HG03097 (cell line): Measurements from ENCODE around the gene NMNAT2.

Experiments
- ATAC-seq: cut with Tn5 transposase; IDR thresholded peaks from one replicate; pipeline ENCODE4 v1.9.1; 2021; ENCODE audit not compliant: unreplicated experiment, low FRiP score

Gene NMNAT2

GRCh38 chr1:183319606-183320005, 98.6 kb downstream of the NMNAT2 start:
- no peak for ATAC-seq

DNA sequence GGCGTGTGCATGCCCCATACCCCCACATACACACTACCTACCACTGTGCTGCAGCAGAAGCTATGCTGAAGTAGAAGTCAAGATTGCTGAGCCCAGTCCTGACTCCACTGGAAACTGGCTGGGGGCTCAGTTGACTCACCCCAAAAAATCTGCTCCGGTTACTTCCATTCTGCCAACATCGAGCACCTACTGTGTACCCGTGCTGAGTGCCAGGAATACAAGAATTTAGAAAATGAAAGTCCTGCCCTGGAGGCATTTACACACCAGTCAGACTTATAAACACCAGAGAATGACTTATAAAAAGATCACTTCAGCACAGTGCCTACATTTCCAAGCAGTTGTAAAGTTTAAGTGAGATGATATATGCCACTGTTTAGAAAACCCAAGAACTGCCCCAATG, 99.1 kb downstream of the NMNAT2 start:
- no peak for ATAC-seq

DNA sequence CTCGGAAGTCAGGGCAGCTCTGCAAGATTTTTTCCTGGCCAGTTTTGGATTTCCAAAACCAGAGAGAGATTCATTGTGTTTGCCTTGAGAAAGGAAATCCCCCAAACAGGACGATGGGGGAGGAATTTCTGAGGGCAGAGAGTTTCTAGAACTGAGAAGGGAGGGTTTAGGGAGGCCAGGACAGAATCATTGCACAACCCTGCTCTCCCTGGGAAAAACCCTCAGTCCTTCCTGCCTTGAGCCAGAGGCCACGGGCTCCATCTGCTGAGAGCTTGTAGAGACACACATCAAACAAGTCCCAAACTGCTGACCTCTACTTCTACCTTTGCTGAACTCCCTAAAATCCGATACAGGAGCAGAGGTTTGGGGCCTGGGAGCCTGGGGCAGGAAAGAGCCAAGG, 99.7 kb downstream of the NMNAT2 start:
- no peak for ATAC-seq

- no peak for ATAC-seq
Observed at GRCh38 chr1:183315991-183316758, 102.0 kb downstream of the NMNAT2 start.

GRCh38 chr1:183313063-183313462, 105.1 kb downstream of the NMNAT2 start:
- ATAC-seq = no peak

DNA sequence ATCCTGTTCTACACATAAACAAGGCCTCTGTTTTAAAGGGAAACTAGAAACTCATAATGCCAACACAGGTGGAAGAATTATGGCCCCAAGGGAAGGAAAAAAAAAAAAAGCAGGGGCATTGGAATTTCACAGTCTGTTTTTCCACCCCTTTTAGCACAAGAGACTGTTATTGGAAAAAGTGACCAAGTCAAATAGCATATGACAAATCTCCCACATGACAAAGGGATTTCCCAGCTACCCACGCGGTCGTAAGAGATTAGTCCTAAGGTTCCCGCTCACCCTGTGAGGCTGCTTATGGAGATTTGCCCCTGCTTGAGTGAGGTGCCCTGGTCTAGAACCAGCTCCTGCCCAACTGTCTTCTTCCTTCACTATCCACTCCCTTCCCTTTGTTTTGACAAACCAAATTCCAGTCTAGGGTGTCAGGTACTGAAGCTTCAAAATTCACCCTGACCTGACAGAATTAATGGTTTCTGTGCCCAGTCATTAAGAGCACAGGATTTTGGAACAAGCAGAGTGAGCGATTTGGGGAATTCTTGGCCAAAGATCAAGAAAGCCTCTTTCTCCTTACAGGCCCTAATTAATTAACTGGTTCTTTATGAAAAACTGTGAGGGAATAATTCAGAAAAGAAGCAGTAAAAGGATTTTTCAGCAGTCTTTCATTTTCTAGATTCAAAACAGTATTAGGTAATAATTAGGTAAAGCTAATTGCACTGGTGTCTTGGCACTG, 107.3 kb downstream of the NMNAT2 start:
- no peak for ATAC-seq

- ATAC-seq = no peak
Observed at GRCh38 chr1:183308719-183309118, 109.5 kb downstream of the NMNAT2 start.

- no peak for ATAC-seq
Observed at GRCh38 chr1:183306317-183307042, 111.7 kb downstream of the NMNAT2 start.

DNA sequence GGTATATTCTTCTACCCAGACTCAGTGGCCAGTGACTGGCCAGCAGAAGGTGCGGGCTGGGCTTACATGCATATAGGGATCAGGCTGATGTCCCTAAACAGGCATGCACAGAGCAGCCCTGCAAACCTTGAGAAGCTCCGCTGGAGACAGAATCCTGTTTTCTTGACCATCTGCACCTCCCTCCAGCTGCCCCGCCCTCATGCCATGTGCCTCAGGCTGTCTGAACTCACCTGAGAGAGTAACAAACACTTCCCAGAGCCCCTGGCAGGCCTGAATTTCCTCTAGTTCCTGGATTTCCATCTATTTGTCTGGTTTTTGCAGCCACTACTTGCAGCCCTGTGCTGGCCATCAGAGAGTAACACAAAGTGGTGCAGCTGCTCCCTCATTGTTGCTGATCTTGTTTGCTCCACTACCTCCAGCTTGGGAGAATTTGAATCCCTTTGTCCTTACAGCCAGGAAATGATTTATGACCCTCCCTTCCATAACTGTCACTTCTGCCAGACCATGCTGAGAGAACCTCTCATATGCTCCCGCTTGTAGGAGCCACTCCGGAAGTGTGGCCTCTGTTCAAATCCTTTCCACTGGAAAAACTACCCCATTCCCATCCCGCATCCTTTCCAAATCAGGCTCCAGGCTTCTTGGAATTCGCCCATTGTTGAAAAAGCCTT, 113.6 kb downstream of the NMNAT2 start:
- no peak for ATAC-seq

GRCh38 chr1:183303901-183304300, 114.3 kb downstream of the NMNAT2 start:
- ATAC-seq = no peak

GRCh38 chr1:183303323-183303645, 114.9 kb downstream of the NMNAT2 start:
- ATAC-seq = no peak

DNA sequence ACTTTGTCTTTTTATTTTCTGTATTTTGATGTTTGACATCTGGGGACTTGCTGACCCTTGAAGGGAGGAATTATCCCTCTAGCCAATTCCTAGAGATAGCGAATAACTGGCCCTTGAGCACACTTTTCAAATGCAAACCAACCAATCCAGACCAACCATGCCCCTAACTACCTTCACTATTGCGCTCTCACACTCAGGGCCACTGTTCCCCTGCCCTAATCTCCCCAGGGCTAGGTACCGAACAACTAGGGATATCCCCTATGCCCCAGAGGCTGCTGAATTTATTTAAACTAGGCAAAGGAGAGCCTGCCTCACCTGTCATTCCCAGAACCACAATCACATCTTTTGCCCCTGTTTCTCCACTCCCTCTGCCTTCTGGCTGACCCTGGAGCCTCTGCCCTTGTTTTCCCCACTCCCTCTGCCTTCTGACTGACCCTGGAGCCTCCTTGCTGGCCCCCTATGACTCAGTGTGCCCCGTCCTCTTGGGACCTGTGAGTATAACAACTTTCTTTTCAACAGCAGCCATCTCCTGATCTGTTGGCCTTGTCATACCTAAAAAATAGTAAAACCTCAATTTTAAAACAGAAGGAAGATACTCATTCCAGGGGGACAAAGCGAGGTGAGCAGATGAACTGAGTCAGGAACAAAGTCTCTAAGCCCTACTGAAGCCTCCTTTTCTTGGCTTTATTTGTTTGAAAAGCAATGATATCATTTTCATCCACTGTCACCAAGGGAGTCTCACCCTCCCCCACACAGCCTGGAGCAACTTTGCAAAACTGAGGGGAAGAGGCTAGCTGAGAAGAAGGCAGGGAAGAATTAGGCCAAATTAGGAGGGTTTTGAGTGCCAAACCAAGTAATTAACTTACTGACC, 115.5 kb downstream of the NMNAT2 start:
- ATAC-seq = no peak

- no peak for ATAC-seq
Observed at GRCh38 chr1:183301239-183301638, 116.9 kb downstream of the NMNAT2 start.

GRCh38 chr1:183300828-183301227, 117.4 kb downstream of the NMNAT2 start:
- ATAC-seq = no peak

GRCh38 chr1:183300395-183300794, 117.8 kb downstream of the NMNAT2 start:
- no peak for ATAC-seq

GRCh38 chr1:183296782-183297181, 121.4 kb downstream of the NMNAT2 start:
- ATAC-seq = no peak

DNA sequence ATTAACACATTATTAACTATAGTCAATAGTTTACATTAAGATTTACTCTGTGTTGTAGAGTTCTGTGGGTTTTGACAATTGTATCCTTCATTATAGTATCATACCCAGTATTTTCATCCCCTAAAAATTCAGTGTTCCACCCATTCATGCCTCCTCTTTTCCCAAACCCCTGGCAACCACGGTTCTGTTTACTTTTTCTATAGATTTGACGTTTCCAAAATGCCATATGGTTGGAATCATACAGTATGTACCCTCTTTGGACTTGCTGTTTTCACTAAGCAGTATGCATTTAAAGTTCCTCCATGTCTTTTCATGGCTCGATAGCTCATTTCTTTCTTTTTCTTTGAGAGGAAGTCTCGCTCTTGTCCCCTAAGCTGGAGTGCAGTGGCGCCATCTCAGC, 122.7 kb downstream of the NMNAT2 start:
- ATAC-seq = no peak

DNA sequence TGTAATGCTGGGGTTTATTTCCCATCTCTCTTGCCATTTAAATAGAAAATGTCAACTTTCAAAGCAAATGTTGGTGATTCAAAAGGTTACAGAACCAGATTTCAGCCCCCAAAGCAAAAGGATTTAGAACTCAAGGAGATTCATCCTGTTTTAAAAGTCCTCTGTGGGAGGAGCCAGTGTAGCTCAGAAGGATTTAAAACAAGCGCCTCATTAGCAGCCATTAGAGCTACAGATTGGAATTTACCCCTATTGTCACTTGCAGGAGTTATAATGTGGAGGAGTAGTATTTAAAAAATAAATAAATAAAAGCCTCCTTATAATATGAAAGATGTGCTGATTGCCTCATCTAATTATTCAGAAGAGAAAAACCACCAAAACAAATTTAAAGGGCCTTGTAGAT, 124.3 kb downstream of the NMNAT2 start:
- no peak for ATAC-seq

DNA sequence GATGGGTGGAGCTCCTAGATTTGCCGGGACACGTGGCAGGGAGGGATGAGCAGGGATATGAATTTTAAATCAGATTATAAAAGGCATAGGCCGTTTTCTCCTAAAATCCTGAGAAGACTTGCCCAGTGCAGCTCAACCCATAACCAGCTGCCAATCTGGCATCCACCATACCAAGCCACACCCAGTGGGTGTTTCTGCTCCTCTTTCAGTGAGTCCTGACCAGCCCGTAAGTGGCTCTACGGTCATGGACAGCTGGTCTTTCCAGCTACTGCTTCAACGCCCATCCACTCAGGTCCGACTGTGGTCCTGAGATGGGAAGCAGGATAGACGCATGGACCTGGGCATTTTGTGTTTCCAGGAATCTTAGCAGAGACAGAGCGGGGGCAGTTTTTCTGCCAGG, 124.9 kb downstream of the NMNAT2 start:
- no peak for ATAC-seq
